HEK293T (cell line): ENCODE results near the gene MRPL52.

Experiments
- ARNT ChIP-seq: fragments of 450-650 bp; IDR thresholded peaks from 2 replicates; pipeline ENCODE4 v1.6.1; 2017; ENCODE audit warnings: mild to moderate bottlenecking
- HDGF ChIP-seq: fragments of 450-650 bp; IDR thresholded peaks from 2 replicates; pipeline ENCODE4 v1.6.1; 2017; ENCODE audit warnings: antibody characterized with exemption, borderline replicate concordance
- LEF1 ChIP-seq: fragments of 450-650 bp; IDR thresholded peaks from 2 replicates; pipeline ENCODE4 v1.6.1; 2017; ENCODE audit warnings: mild to moderate bottlenecking, borderline replicate concordance

- TF ChIP-seq HDGF (no peak), LEF1 (no peak), ARNT (no peak)
Observed at GRCh38 chr14:22838631-22839041, 8.9 kb downstream of the MRPL52 start.
